Osteocyte (in vitro differentiated cells): ENCODE data around the gene KSR1. TPM values are rescaled to one million over a fixed set of nuclear protein-coding genes. Genes with fewer than 3 reads are reported as not detected.
A peak's percentile ranks its signal among the peaks of the same experiment; 100 is the strongest.

Experiments used
- DNase-seq: peaks from one replicate; pipeline ENCODE4 v3.0.0; 2021; ENCODE audit warnings: mixed read lengths; ENCODE audit not compliant: unreplicated experiment; ENCODE audit errors: extremely low spot score
- H3K27ac Mint-ChIP-seq: one replicate; pipeline ENCODE4 v1.8.0; 2021; ENCODE audit warnings: mild to moderate bottlenecking, mixed read lengths; ENCODE audit not compliant: unreplicated experiment
- H3K27me3 Mint-ChIP-seq: one replicate; pipeline ENCODE4 v1.8.0; 2021; ENCODE audit warnings: mixed read lengths; ENCODE audit not compliant: unreplicated experiment
- H3K36me3 Mint-ChIP-seq: one replicate; pipeline ENCODE4 v1.8.0; 2021; ENCODE audit warnings: mixed read lengths; ENCODE audit not compliant: unreplicated experiment
- H3K4me1 Mint-ChIP-seq: one replicate; pipeline ENCODE4 v1.8.0; 2021; ENCODE audit warnings: mixed read lengths; ENCODE audit not compliant: unreplicated experiment
- H3K4me3 Mint-ChIP-seq: one replicate; pipeline ENCODE4 v1.8.0; 2021; ENCODE audit warnings: mild to moderate bottlenecking, moderate library complexity, mixed read lengths; ENCODE audit not compliant: unreplicated experiment
- H3K9me3 Mint-ChIP-seq: one replicate; pipeline ENCODE4 v1.8.0; 2021; ENCODE audit warnings: mixed read lengths; ENCODE audit not compliant: unreplicated experiment
- total RNA-seq: library from RNA; stranded (reverse); gene quantifications from 2 replicates; pipeline ENCODE4 v1.2.1, GENCODE V29; 2021
- TF ChIP-seq, protein P1 (sequence below): fragments of 200-600 bp; sonication (generic); IDR thresholded peaks from 2 replicates; pipeline ENCODE4 v1.5.0; 2021; ENCODE audit warnings: antibody characterized with exemption, mild to moderate bottlenecking, moderate library complexity

The KSR1 gene
- total RNA-seq, 1 donor from 2014 or later, result 63.4 TPM

DNA sequence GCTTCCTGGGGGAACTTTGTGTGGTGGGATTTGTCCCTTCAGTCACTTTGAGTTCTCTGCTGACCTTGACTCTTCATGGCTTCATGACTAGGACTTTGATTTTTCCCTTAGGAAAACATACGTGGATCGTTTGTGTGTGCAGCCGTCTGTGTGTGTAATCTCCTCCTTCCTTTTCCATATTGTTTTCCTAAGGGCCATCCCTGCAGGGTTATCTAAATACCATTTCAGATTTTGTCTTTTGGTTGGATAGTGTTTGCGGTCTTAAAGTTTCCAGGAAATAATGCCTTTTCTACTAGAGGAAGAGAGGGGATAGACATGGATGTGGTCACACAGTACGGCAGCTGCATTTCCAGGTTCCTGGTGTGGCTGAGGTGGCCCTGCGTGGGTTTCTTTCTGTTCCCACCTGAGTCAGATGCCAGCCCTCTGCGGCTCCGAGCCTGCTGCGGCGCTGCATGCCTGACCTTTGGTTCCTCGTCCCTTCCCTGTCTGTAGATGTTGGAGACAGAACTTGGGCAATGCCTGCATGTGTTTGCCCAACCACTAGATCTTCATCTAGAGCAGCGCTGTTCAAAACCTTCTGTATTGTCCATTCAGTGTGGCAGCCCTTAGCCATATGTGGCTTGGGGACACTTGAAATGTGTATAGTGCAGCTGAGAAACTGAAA lies 102.7 kb downstream of the KSR1 start:
- Mint-ChIP-seq H3K4me1 (peaks cover 45% of the 10 kb centered on the region), H3K4me3 (no peak overlapping the region), H3K27ac (peak overlapping the region; percentile 87), H3K9me3 (no peaks in the 10 kb centered on the region), H3K36me3 (peaks cover 14% of the 10 kb centered on the region), H3K27me3 (no peaks in the 10 kb centered on the region)
- TF ChIP-seq, protein P1, sequence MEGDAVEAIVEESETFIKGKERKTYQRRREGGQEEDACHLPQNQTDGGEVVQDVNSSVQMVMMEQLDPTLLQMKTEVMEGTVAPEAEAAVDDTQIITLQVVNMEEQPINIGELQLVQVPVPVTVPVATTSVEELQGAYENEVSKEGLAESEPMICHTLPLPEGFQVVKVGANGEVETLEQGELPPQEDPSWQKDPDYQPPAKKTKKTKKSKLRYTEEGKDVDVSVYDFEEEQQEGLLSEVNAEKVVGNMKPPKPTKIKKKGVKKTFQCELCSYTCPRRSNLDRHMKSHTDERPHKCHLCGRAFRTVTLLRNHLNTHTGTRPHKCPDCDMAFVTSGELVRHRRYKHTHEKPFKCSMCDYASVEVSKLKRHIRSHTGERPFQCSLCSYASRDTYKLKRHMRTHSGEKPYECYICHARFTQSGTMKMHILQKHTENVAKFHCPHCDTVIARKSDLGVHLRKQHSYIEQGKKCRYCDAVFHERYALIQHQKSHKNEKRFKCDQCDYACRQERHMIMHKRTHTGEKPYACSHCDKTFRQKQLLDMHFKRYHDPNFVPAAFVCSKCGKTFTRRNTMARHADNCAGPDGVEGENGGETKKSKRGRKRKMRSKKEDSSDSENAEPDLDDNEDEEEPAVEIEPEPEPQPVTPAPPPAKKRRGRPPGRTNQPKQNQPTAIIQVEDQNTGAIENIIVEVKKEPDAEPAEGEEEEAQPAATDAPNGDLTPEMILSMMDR, result no peak
- no peak for DNase-seq

DNA sequence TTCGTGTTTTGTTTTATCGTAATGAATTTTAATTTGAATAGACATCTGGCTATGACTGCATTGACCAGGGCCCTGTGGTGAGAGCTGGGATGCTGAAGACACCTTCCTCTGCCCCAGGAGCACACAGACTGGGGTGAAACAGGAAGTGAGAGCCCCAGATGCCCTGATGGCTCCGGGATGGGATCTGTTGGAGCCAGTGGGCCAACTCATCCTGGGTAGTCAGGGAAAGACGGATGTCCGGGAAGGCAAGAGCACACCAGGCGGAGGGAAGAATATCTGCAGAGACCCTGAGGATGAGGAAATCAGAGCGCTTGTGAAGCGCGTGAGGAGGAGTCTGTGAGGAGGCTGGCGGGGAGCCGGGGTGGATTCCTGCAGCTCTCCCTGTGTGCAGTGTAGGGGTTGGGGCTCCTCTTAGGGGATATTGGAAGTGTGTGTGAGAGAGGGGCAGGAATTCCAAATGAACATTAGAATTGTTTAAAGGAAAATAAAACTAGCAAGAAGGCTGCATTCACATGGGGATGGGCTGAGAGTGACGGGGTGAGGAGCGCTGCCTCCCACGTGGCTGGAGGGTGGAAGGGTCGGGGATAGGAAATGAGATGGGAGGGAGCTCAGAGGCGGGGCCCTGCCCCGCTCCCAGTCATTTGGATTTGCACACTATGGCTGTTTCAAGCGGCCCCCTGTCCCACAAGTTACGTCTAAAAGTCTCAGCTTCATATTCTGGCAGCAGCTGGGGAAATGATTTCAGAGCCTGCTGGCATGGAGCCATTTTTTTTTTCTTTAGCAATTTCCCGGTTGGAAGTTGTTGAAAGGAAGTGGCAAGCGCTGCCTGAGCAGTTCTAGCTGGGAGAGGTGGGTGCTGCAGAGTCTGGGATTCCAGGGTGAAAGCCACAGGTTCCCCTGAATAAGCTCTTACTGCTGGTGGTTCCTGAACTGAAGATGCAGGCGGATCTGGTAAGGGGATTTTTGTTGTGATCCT lies 103.5 kb downstream of the KSR1 start:
- TF ChIP-seq, protein P1, result no peak
- peaks cover 41% of the 10 kb centered on the region for H3K4me1 Mint-ChIP-seq
- no peaks in the 10 kb centered on the region for H3K27me3 Mint-ChIP-seq
- H3K36me3 Mint-ChIP-seq, result peaks cover 14% of the 10 kb centered on the region
- H3K27ac Mint-ChIP-seq, result peak overlapping the region; percentile 87
- no peaks in the 10 kb centered on the region for H3K9me3 Mint-ChIP-seq
- H3K4me3 Mint-ChIP-seq, result peak overlapping the region; percentile 24
- DNase-seq, result no peak

DNA sequence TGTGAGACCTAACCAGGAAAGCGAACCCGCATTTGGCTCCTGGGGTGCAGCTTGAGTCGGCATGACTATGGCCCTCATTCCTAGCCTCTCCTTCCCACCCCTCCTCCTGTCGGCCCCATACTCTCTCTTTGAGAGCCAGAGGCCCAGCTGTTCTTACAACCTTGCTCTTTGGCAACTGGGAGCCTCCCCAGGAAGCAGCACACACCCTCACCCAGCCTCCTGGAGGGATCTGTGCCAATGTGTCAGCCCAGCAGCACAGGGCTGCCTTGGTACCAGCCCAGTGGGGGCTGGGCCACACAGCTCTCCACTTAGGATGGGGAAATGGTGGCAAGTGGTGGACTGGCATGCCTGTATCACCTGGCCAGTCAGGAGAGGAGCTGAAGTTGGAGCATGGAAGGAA lies 104.4 kb downstream of the KSR1 start:
- peak overlapping the region; percentile 87 for H3K27ac Mint-ChIP-seq
- H3K9me3 Mint-ChIP-seq, result no peaks in the 10 kb centered on the region
- H3K36me3 Mint-ChIP-seq, result peaks cover 9% of the 10 kb centered on the region
- H3K4me3 Mint-ChIP-seq, result peak overlapping the region; percentile 11
- DNase-seq, result no peak
- H3K27me3 Mint-ChIP-seq, result no peaks in the 10 kb centered on the region
- H3K4me1 Mint-ChIP-seq, result peaks cover 33% of the 10 kb centered on the region
- TF ChIP-seq, protein P1, result no peak

DNA sequence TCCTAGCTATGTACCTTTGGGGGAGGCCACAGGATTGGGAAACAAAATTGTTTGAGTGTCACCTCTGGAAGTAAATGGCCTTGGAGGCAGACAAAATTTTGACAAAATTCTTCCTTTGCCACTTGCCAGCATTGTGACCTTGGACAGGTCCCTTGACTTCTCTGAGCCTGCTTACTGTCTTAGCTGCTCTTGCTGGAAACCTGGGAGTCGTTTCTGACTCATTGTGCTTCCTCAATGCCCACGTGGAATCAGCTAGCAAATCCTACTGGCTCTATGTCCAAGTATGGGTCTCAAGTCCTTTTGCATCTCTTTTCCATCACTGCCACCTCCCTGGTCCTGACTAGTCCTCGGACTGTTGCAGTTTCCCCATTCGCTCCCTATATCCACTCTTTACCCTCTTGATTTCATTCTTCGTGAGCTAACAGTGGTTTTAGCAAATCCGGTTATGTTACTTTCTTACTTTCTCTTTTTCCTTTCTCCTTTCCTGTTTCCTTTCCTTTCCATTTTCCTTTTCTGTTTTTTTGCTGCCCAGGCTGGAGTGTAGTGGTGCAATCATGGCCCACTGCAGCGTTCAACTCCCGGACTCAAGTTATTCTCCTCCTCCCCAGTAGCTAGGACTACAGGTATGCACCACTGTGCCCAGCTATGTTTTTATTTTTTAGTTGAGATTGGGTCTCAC lies 106.7 kb downstream of the KSR1 start:
- H3K4me3 Mint-ChIP-seq, result no peak overlapping the region
- peaks cover 5% of the 10 kb centered on the region for H3K36me3 Mint-ChIP-seq
- no peak for DNase-seq
- no peak overlapping the region for H3K27ac Mint-ChIP-seq
- no peaks in the 10 kb centered on the region for H3K27me3 Mint-ChIP-seq
- TF ChIP-seq, protein P1, result no peak
- no peaks in the 10 kb centered on the region for H3K9me3 Mint-ChIP-seq
- H3K4me1 Mint-ChIP-seq, result peaks cover 36% of the 10 kb centered on the region
